ENCODE data around the gene COG1. TPM values are rescaled to one million over a fixed set of nuclear protein-coding genes. Genes with fewer than 3 reads are reported as not detected.

The COG1 gene
- total RNA-seq, 1 donor from 2014 or later: 27.8 TPM

- TF ChIP-seq CTCF (IDR thresholded peaks at IDR 0.05; ENCODE audit: unreplicated experiment): no peak
- Mint-ChIP-seq H3K27ac (ENCODE audit: unreplicated experiment) (no peak overlapping the region), H3K36me3 (ENCODE audit: low read depth, unreplicated experiment) (no peaks in the 10 kb centered on the region), H3K9me3 (ENCODE audit: unreplicated experiment) (no peaks in the 10 kb centered on the region), H3K27me3 (ENCODE audit: unreplicated experiment) (peaks cover 4% of the 10 kb centered on the region), H3K4me3 (ENCODE audit: unreplicated experiment) (no peak overlapping the region), H3K4me1 (ENCODE audit: unreplicated experiment) (no peaks in the 10 kb centered on the region)
- no peak for DNase-seq (ENCODE audit: low spot score)
Observed at GRCh38 chr17:73175962-73176565, 16.8 kb upstream of the COG1 start.

GRCh38 chr17:73179387-73179786, 13.5 kb upstream of the COG1 start:
- Mint-ChIP-seq H3K9me3 (ENCODE audit: unreplicated experiment) (no peaks in the 10 kb centered on the region), H3K4me3 (ENCODE audit: unreplicated experiment) (no peak overlapping the region), H3K27me3 (ENCODE audit: unreplicated experiment) (peaks cover 4% of the 10 kb centered on the region), H3K4me1 (ENCODE audit: unreplicated experiment) (no peaks in the 10 kb centered on the region), H3K36me3 (ENCODE audit: low read depth, unreplicated experiment) (no peaks in the 10 kb centered on the region), H3K27ac (ENCODE audit: unreplicated experiment) (no peak overlapping the region)
- no peak for TF ChIP-seq CTCF (IDR thresholded peaks at IDR 0.05; ENCODE audit: unreplicated experiment)
- no peak for DNase-seq (ENCODE audit: low spot score)

DNA sequence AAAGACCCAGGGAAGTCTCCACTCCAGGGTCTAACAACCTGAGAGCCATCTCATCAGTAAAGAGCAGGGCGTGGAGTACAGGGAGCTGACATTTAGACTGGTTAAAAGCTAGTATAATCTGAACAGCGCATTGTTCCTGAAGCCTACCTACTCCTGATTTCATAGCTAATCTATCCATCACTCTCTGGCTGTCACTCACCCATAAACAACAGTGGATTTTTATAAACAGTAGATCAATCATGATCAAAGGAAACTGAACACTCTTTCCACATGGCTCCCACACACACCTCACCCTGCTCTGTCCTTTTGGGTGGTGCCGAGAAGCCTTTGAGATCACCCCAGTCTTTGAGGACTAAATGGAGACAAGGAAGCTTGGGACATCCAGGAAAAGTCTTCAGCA, 13.0 kb upstream of the COG1 start:
- H3K27ac Mint-ChIP-seq (ENCODE audit: unreplicated experiment): no peak overlapping the region
- DNase-seq (ENCODE audit: low spot score): no peak
- peaks cover 4% of the 10 kb centered on the region for H3K27me3 Mint-ChIP-seq (ENCODE audit: unreplicated experiment)

DNA sequence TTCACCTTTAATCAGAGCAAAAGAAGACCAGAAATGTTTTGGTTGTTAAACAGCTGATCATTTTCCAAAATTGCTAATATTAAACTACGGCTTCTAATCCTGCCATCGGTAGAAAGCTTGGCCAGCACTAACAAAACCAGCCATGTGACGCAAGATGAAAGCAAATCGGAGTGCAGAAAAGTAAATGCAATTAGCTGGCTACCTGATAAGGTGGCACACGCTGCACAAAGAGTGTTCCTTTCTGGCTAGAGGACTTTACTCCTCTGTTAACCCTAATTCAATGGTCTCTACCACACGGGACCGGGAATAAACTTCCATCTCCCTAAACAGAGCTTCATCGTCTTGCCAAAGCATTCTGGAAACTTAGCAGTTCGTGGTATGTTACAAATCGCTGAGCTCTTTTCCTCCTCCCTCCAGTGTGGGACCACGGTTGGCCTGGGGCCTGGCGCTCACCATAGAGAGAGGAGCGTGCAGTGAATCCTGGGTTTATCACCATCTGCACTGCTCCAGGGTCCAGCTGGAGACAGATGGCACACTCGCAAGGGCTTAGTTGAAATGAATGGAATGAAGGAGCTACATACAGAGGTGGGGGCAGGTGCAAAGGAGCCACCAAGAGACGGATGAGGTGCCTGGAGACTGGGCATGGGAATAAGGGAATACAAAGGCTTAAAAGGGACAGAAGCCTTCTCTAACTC, 10.1 kb upstream of the COG1 start:
- Mint-ChIP-seq H3K27me3 (ENCODE audit: unreplicated experiment) (peaks cover 2% of the 10 kb centered on the region), H3K4me1 (ENCODE audit: unreplicated experiment) (no peaks in the 10 kb centered on the region)
- no peak for TF ChIP-seq CTCF (IDR thresholded peaks at IDR 0.05; ENCODE audit: unreplicated experiment)

More for the DNA sequence above, 13.0 kb upstream of the COG1 start:
- H3K36me3 Mint-ChIP-seq (ENCODE audit: low read depth, unreplicated experiment): no peaks in the 10 kb centered on the region
- H3K4me1 Mint-ChIP-seq (ENCODE audit: unreplicated experiment): no peaks in the 10 kb centered on the region
- no peak for TF ChIP-seq CTCF (IDR thresholded peaks at IDR 0.05; ENCODE audit: unreplicated experiment)
- no peak overlapping the region for H3K4me3 Mint-ChIP-seq (ENCODE audit: unreplicated experiment)
- H3K9me3 Mint-ChIP-seq (ENCODE audit: unreplicated experiment): no peaks in the 10 kb centered on the region

More for the DNA sequence above, 10.1 kb upstream of the COG1 start:
- Mint-ChIP-seq H3K36me3 (ENCODE audit: low read depth, unreplicated experiment) (no peaks in the 10 kb centered on the region), H3K9me3 (ENCODE audit: unreplicated experiment) (no peaks in the 10 kb centered on the region), H3K4me3 (ENCODE audit: unreplicated experiment) (no peak overlapping the region), H3K27ac (ENCODE audit: unreplicated experiment) (no peak overlapping the region)
- no peak for DNase-seq (ENCODE audit: low spot score)
